ENCODE results near the gene KIF14. TPM values are rescaled to one million over a fixed set of nuclear protein-coding genes. Genes with fewer than 3 reads are reported as not detected.

The KIF14 gene
- total RNA-seq, 2 donors from 2014 or later = 0.23 to 1.7 TPM

DNA sequence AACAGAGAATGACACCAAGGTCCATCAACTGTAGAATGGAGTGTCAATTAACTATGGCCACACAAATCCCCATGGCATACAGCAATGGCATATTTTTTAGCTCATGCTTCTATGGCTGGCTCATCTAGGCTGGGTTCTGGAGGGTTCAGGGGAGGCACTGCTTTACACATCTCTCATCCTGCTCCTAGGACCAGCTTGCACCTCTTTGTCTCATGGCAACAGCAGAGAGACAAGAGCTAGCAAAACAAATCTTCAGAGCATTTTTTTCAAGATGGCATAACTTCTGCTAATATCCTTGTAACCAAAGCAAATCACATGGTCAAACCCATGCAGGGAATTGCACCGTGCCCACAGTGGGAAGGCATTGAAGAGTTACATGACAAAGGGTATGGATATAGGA, 82.4 kb downstream of the KIF14 start:
- no peak overlapping the region for H3K27ac ChIP-seq
- no peak for DNase-seq (ENCODE audit: low spot score)
- TF ChIP-seq POLR2AphosphoS5 (IDR thresholded peaks at IDR 0.05) = no peak
- intact Hi-C loops (cut with DNase I) = no loop called here
- no peaks in the 10 kb centered on the region for H3K9me3 ChIP-seq
- H3K27me3 ChIP-seq (replicated peaks; ENCODE audit: insufficient read depth) = no peaks in the 10 kb centered on the region
- H3K36me3 ChIP-seq = no peaks in the 10 kb centered on the region
- WGBS = 88% methylated on average over 1 of the region's 1 CpG
- H3K4me1 ChIP-seq (replicated peaks) = no peaks in the 10 kb centered on the region
- no peak overlapping the region for H3K4me3 ChIP-seq

DNA sequence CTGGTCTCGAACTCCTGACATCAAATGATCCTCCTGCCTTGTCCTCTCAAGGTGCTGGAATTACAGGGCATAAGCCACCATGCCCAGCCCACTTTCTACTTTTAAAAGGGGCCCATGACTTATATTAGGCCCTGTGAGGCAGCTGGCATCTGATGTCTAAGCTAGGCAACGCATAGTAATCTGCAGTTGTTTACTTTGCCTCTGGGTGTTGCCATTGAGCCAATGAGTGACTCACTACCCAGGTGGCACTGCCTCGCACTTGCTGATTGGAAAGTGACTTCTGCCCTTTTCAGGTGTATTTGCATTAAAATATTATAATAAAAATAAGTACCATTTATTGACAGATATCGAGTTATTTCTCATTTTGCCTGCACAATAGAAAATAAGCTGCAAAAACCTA, 84.9 kb downstream of the KIF14 start:
- H3K4me3 ChIP-seq = no peak overlapping the region
- H3K27ac ChIP-seq = no peak overlapping the region
- WGBS = 66% methylated on average over 4 of the region's 4 CpGs
- no peaks in the 10 kb centered on the region for H3K36me3 ChIP-seq
- H3K4me1 ChIP-seq (replicated peaks) = no peaks in the 10 kb centered on the region
- TF ChIP-seq, protein P1, sequence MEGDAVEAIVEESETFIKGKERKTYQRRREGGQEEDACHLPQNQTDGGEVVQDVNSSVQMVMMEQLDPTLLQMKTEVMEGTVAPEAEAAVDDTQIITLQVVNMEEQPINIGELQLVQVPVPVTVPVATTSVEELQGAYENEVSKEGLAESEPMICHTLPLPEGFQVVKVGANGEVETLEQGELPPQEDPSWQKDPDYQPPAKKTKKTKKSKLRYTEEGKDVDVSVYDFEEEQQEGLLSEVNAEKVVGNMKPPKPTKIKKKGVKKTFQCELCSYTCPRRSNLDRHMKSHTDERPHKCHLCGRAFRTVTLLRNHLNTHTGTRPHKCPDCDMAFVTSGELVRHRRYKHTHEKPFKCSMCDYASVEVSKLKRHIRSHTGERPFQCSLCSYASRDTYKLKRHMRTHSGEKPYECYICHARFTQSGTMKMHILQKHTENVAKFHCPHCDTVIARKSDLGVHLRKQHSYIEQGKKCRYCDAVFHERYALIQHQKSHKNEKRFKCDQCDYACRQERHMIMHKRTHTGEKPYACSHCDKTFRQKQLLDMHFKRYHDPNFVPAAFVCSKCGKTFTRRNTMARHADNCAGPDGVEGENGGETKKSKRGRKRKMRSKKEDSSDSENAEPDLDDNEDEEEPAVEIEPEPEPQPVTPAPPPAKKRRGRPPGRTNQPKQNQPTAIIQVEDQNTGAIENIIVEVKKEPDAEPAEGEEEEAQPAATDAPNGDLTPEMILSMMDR (IDR thresholded peaks at IDR 0.05) = no peak
- no peak for TF ChIP-seq POLR2A (IDR thresholded peaks at IDR 0.05)
- no peaks in the 10 kb centered on the region for H3K9me3 ChIP-seq
- DNase-seq (ENCODE audit: low spot score) = no peak
- no peaks in the 10 kb centered on the region for H3K27me3 ChIP-seq (replicated peaks; ENCODE audit: insufficient read depth)
- intact Hi-C loops (cut with DNase I) = no loop called here

DNA sequence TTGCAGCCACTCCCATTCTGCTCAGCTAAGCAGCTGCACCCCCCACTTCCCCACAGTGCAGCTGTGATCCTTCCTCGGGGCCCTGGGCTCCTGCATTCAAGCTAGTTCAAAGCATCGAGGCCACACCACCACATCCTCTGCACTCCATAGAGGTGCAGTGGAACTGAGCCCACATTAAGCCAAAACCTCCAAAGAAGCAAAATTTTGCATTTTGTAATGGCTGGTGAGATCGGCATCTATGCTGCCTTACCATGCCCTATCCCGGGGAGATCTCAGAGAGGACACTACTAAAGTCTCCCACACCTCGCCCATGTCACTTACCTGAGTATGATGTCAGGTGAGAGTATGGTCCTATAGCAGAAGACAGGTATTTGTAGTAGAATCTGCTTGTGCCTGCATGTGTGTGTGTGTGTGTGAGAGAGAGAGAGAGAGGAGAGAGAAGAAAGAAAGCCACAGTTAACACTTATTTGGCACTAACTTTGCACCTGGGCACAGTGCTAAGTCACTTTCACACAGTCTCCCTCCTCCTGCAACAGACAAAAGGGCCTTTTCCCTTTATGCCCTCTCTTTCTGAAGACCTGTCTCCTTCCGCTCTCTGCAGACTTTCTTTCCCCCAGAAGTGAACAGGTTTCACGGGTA, 89.8 kb downstream of the KIF14 start:
- TF ChIP-seq, protein P1 (IDR thresholded peaks at IDR 0.05) = no peak
- TF ChIP-seq POLR2A (IDR thresholded peaks at IDR 0.05) = no peak
- no peak for TF ChIP-seq POLR2AphosphoS5 (IDR thresholded peaks at IDR 0.05)
- no peak for DNase-seq (ENCODE audit: low spot score)

DNA sequence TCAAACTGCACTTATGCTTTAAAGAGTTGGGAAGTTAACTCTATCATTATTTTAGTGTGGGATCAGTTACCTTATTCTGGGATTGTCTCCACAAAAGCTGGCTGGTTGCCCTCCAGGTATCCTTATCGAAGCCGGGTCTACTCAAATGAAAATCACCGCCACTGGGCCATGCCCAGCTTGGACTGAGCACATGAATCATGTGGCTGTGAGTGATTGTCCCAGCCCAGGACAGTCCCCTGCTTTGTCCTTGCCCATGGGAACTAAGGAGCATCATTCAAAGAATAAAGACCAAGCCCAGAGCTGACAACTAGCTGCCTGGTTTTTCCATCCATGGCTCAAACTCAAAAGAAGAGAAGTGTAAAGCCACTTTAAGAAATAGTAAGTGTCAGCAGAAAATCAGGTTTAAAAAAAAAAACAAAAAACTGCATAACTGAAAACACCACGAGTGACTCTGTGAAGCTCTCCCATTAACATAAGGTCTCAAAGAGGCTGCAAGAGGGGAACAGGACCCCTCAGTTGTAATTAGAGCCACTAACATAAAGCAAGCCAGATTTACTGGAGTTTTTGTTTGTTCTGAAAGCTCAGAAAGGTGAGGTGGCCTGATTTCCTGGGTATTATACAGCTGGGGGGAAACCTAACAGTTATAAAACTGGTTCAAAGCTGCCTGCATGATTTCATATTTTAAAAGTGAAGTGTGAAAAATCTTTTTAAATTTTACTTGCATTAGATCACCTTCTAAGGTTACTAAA, 91.5 kb downstream of the KIF14 start:
- WGBS = 57% methylated on average over 4 of the region's 4 CpGs
- Histone ChIP-seq H3K27me3 (replicated peaks; ENCODE audit: insufficient read depth) (no peaks in the 10 kb centered on the region), H3K27ac (no peak overlapping the region), H3K4me1 (replicated peaks) (no peaks in the 10 kb centered on the region), H3K9me3 (no peaks in the 10 kb centered on the region), H3K4me3 (no peak overlapping the region), H3K36me3 (no peaks in the 10 kb centered on the region)
- intact Hi-C loops (cut with DNase I) = no loop called here
- TF ChIP-seq POLR2AphosphoS5 (IDR thresholded peaks at IDR 0.05) (no peak), POLR2A (IDR thresholded peaks at IDR 0.05) (no peak)
- TF ChIP-seq, protein P1 (IDR thresholded peaks at IDR 0.05) = no peak
- DNase-seq (ENCODE audit: low spot score) = no peak

More for the DNA sequence above, 89.8 kb downstream of the KIF14 start:
- H3K4me1 ChIP-seq (replicated peaks) = no peaks in the 10 kb centered on the region
- no peaks in the 10 kb centered on the region for H3K36me3 ChIP-seq
- H3K27me3 ChIP-seq (replicated peaks; ENCODE audit: insufficient read depth) = no peaks in the 10 kb centered on the region
- H3K27ac ChIP-seq = no peak overlapping the region
- intact Hi-C loops (cut with DNase I) = no loop called here
- H3K4me3 ChIP-seq = no peak overlapping the region
- 40% methylated on average over 7 of the region's 7 CpGs for WGBS
- H3K9me3 ChIP-seq = no peaks in the 10 kb centered on the region

DNA sequence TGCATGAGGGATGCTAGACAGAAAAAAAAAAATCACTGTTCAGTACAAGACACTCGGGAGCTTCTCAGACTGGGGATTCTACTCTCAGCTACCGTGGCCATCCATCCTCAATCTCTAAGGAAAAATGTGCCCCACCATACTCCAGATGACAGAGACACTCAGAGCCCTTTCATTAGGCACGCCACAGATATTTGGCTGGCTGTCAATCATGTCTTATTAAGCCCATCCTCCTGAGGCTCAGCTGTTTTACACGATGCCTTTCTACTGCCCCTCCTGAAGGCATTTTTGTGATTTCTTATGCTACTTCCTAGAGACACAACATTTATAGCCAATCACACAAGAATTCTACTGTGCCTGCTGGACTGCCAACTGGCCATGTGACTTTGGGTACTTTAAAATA, 92.9 kb downstream of the KIF14 start:
- Histone ChIP-seq H3K27ac (no peak overlapping the region), H3K27me3 (replicated peaks; ENCODE audit: insufficient read depth) (no peaks in the 10 kb centered on the region), H3K4me1 (replicated peaks) (no peaks in the 10 kb centered on the region), H3K4me3 (no peak overlapping the region), H3K36me3 (no peaks in the 10 kb centered on the region), H3K9me3 (no peaks in the 10 kb centered on the region)
- TF ChIP-seq POLR2A (IDR thresholded peaks at IDR 0.05) = no peak
- no peak for TF ChIP-seq POLR2AphosphoS5 (IDR thresholded peaks at IDR 0.05)
- TF ChIP-seq, protein P1 (IDR thresholded peaks at IDR 0.05) = no peak
- WGBS = 87% methylated on average over 4 of the region's 4 CpGs
- intact Hi-C loops (cut with DNase I) = no loop called here
- no peak for DNase-seq (ENCODE audit: low spot score)
